ENCODE results near the gene WWOX. TPM values are rescaled to one million over a fixed set of nuclear protein-coding genes. Genes with fewer than 3 reads are reported as not detected.

Gene WWOX
- total and polyA plus RNA-seq, 2 of the 13 experiments (the other 11 are each of a cell fraction or from before 2014, with no cell fraction given) = 9.1 to 37.4 TPM

- TF ChIP-seq ZNF224 (CRISPR knock-in tag; IDR thresholded peaks at IDR 0.05) = no peak
- no peak for TF ChIP-seq ZNF513 (CRISPR knock-in tag; conservative IDR thresholded peaks at IDR 0.05)
- no peak for TF ChIP-seq REXO4 (CRISPR knock-in tag; IDR thresholded peaks at IDR 0.05; ENCODE audit: borderline replicate concordance)
- TF ChIP-seq ZNF225 (CRISPR knock-in tag; IDR thresholded peaks at IDR 0.05) = no peak
- no peak for TF ChIP-seq ZNF143 (CRISPR knock-in tag; IDR thresholded peaks at IDR 0.05)
- TF ChIP-seq STAT5B (CRISPR knock-in tag; IDR thresholded peaks at IDR 0.05) = no peak
- no peak for TF ChIP-seq ZNF747 (CRISPR knock-in tag; IDR thresholded peaks at IDR 0.05; ENCODE audit: borderline replicate concordance)
- no peak for TF ChIP-seq PBX2 (CRISPR knock-in tag; IDR thresholded peaks at IDR 0.05)
- TF ChIP-seq CSRNP2 (CRISPR knock-in tag; conservative IDR thresholded peaks at IDR 0.05; ENCODE audit: low read depth) = no peak
- no peak for TF ChIP-seq SETDB1 (CRISPR knock-in tag; IDR thresholded peaks at IDR 0.05; ENCODE audit: borderline replicate concordance)
- no peak for TF ChIP-seq RFX5 (IDR thresholded peaks at IDR 0.05; ENCODE audit: low read depth, low read length)
- TF ChIP-seq CENPBD1 (CRISPR knock-in tag; IDR thresholded peaks at IDR 0.05; ENCODE audit: borderline replicate concordance, low read depth) = no peak
- no peak for TF ChIP-seq ZNF850 (CRISPR knock-in tag; conservative IDR thresholded peaks at IDR 0.05)
- no peak for TF ChIP-seq NR0B2 (CRISPR knock-in tag; IDR thresholded peaks at IDR 0.05)
- TF ChIP-seq ZNF501 (CRISPR knock-in tag; IDR thresholded peaks at IDR 0.05) = 0 out of 2 replicates have a peak, but pooled peaks have one; percentile 35
- TF ChIP-seq ZNF713 (CRISPR knock-in tag; IDR thresholded peaks at IDR 0.05) = no peak
- TF ChIP-seq ATF6 (CRISPR knock-in tag; conservative IDR thresholded peaks at IDR 0.05) = no peak
- TF ChIP-seq FOXM1 (CRISPR knock-in tag; IDR thresholded peaks at IDR 0.05) = no peak
- TF ChIP-seq HDAC2 (CRISPR knock-in tag; IDR thresholded peaks at IDR 0.05) = peak; percentile 72
- TF ChIP-seq TEF (CRISPR knock-in tag; IDR thresholded peaks at IDR 0.05) = no peak
- TF ChIP-seq CENPX (CRISPR knock-in tag; IDR thresholded peaks at IDR 0.05) = no peak
- TF ChIP-seq DNMT1 (CRISPR knock-in tag; IDR thresholded peaks at IDR 0.05) = no peak
These were observed 982.0 kb downstream of the WWOX start (continued) for GRCh38 chr16:79081297-79082066.
